Activated naive CD4-positive, alpha-beta T cell treated with Interleukin-2 at 50 U/mL for 16 hours (primary cell): ENCODE results near the gene AUTS2.

Source experiments
- DNase-seq: peaks from one replicate; pipeline ENCODE4 v3.0.0-alpha.2; 2020

The AUTS2 gene

DNA sequence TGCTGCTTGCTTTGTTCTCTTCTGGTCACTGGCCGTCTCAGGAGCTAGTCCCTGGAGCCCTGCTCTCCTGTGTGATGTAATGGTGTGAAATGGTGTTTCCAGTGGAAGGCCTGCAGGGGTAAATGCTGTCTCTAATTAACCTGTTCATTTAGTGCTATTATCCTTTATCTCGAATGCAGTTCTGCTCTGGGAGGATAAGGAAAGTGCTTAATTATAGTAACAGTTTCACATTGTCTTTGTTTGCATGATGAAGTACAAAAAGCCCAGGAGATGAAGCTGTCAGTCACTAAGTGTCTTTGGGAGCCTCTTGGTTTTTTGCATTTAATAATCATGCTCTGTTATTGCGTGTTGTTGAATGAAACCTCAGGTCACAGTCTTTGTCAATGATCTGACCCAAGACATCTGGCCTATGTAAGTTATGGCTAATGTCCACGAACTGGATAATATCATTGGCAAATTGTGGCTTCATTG is 778.3 kb downstream of the AUTS2 start:
- no peak for DNase-seq

DNA sequence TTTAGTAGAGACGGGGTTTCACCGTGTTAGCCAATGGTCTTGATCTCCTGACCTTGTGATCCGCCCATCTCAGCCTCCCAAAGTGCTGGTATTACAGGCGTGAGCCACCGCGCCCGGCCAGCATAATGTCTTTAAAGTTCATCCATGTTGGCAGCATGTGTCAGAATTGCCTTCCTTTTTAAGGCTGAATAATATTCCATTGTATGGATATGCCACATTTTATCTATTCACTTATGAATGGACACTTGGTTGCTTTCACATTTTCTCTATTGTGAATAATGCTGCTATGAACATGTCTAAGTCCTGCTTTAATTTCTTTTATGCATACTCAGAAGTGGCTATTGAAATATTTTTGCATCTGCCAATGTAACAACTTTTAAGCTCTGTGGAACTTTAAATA is 779.7 kb downstream of the AUTS2 start:
- DNase-seq = no peak

- DNase-seq = no peak
Observed at GRCh38 chr7:70379210-70379609, 780.9 kb downstream of the AUTS2 start.

DNA sequence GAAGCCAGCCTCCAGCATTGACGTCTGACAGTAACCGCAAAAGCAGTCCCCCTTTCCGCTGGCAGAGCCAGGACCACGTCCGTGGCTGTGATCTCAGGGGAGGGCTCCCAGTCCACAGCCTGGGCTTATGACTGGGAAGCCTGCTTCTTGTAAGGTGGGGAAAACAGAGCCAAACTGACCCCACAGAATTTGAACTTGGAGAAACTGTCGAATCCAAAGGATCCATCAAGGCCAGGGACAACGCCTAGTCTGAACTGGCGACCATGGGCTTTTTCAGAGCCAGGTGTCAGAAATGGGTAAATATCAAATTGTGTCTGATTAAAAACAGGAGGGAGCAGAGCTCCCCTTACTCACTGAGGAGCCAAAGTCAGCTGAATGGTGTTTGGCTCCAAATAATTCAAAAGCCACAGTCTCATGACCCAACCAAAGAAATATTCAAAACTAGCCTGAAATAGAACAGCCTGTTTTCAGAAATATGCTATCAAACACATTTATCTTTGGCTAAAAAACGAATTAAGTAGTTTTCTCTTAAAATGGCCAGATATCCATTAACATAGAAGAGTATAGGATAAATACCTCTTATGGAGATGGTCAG is 782.2 kb downstream of the AUTS2 start:
- no peak for DNase-seq

- no peak for DNase-seq
Observed at GRCh38 chr7:70383066-70383782, 784.9 kb downstream of the AUTS2 start.

DNA sequence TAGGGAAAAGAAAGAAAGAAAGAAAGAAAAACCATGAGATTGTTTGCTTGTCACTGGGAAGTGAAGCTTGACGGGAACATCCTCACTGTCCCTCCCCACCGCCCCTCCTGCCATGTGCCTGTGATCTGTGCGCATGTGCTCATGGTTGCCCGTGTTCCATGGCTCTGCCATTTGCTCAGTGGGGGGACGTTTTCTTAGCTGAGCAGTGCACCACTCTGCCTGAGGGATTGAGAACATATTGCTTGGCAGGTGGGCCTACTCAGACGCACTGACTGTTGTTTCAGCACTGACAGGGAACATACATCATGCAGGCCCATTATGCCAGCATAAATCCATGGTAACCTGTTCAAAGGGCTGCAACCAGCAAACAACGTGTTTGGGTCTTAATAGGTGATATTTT is 785.7 kb downstream of the AUTS2 start:
- DNase-seq = no peak

- no peak for DNase-seq
Observed at GRCh38 chr7:70384891-70385290, 786.6 kb downstream of the AUTS2 start.

GRCh38 chr7:70387217-70387616 is 788.9 kb downstream of the AUTS2 start:
- DNase-seq = no peak

DNA sequence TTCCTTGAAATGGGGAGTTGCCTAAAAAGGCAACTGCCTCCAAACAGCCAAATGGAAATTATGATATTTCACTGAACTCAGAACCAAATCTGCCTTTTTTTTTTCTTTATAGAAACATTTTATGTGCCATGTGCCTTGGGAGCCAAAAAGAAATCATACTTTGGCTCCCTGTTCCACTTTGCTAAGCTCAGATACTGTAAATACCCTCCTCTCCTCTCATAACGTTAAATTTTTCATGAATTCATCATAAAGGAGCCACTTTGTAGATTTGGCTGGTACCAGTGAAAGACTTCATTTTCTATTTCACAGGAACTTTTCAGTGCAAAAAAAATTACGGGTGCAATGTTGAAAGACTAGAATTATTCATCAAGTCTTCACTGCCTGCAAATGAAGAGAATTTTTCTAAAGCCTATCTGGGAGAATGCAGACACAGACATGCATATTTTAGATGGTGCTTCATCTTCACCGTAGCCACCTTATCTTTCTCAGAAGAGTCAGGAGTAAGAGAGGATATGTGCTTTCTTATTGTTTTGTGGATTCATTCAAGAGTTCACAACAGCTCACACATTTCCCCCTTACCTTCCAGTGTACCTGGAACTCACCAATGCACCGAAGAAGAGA is 791.4 kb downstream of the AUTS2 start:
- no peak for DNase-seq

GRCh38 chr7:70390251-70390650 is 792.0 kb downstream of the AUTS2 start:
- no peak for DNase-seq

DNA sequence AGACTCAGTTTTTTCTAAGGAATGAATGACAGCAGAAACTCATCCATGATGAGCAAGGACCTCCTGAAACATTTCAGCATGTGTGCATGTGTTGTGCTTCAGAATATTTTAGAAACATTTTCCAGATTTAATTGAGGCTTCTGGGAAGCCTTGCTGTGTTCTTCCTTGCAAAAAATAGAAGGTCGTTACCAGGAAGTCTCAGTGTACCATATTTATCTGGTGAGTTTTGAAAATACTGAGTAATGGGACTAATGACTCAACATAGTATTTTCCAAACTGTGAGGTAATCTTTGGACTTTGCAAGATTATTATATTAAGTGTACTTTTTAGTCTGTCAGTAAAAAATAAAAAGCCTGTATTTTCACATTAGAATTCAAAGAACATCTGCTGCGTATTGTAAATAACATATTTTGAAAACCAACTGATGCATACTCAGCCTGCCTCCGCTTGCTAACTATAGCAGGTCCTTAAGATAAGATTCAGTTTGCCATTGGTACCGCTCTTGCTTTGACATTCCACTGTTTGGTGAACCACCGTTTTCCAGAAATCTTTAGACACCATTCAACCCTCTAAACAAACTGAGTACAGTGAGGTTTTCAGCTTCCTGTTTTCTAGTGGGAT is 794.1 kb downstream of the AUTS2 start:
- DNase-seq = no peak

DNA sequence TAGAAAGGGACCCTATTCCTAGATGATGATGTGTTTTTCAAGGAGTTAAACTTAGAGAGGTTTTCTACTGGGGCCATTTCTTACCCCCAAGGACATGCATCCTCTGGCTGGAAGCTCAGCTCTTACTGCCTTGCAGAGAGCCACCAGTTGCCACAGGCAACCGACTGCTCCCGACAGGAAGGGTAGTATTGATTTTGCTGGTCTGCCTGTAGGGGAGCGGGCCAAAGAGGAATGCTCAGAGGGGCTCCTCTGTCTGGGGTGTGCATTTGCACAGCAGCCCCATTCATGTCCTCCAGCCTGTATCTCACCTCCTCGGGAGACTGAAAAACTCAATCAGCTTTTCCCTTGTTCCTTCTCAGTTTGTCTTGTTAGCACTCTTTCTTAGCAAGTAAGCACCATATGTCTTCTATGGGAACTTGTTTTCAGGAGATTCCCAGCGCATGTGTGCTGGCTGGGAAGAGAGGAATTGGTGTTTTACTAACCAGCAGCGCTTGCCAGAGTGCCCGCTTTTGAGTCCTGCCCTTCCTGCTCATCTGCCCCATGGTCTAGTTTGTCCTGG is 794.7 kb downstream of the AUTS2 start:
- no peak for DNase-seq

DNA sequence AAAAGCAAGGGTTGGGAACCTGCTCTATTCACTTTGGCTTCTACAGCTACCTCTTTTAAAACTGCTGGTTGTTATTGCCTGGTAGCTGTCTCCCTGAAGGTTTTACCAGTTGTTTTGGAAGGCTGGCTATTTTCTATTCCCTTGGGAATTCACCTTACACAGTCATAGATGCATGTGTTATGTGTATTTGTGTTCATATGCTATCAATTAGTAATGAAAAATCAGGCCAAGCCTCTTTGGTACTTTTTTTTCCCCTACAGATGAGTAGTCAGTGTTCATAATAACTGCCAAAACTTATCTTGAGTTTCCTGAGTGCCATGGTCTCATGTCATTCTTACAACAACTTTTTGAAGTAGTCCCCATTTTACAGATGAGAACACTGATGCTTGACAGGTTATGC is 795.7 kb downstream of the AUTS2 start:
- DNase-seq = no peak

DNA sequence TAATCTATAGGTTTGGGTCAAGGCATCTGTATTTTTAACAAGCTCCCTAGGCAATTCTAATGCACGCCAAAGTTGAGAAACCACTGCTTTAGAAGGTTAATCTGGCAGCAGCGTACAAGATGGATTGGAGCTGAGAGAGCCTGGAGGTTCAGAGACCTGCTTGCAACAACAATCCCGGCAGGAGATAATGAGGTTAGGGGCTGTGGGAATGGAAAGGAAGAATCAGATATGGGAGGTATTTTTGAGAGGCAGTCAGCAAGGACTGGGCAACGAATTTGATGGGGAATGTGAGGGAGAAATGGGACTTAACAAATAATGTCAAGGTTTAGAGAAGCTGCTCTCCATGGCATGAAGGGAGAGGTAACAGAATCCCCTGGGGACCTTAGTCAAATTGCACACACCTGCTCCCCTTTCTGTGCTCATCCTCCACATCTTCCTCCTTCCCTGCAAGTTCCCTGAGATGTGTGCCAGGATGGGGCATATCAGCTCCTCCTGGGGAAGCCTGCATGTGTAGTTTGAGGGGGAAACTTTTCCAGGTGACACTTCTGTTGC is 802.6 kb downstream of the AUTS2 start:
- DNase-seq = no peak

- DNase-seq = no peak
Observed at GRCh38 chr7:70402069-70402468, 803.8 kb downstream of the AUTS2 start.

GRCh38 chr7:70405241-70405640 is 807.0 kb downstream of the AUTS2 start:
- DNase-seq = no peak

- no peak for DNase-seq
Observed at GRCh38 chr7:70406186-70406949, 808.1 kb downstream of the AUTS2 start.

DNA sequence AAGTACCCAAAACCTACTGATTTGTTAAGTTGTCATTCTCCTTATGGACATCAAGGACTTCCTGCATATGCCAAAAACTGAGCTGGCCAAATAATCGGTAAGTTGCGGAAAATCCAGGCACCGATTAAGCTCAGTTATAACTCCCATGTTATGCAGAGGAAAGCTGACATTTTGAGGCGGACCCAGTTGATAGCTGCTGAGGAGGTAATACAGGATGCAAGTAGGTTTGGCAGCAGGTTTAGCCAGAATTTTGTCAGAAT is 808.6 kb downstream of the AUTS2 start:
- no peak for DNase-seq

- DNase-seq = no peak
Observed at GRCh38 chr7:70408477-70408876, 810.2 kb downstream of the AUTS2 start.

DNA sequence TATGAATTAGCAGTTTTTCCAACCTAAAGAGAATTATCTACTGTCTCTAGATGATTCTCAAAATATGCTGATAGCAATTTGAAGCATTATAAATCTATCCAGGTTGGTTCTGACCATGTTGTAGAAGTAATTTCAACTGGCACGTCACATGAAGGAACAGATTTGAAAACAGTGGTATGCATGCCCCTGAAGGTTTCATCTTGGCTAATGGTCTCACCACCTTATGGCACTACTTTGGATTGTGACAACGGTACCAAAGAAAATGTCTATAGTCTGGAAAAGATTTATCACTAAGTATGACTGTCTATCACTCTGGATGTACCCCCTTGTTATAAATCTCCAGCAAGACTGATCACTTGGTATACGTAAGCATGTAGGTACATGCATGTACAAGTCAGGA is 810.6 kb downstream of the AUTS2 start:
- DNase-seq = no peak

GRCh38 chr7:70410134-70410750 is 812.0 kb downstream of the AUTS2 start:
- no peak for DNase-seq

- DNase-seq = no peak
Observed at GRCh38 chr7:70414368-70414767, 816.1 kb downstream of the AUTS2 start.
